Measurements from ENCODE around the gene CCSER1. TPM values are rescaled to one million over a fixed set of nuclear protein-coding genes. Genes with fewer than 3 reads are reported as not detected.

Gene CCSER1
- total RNA-seq, 2 experiments from 2014 or later: not detected

DNA sequence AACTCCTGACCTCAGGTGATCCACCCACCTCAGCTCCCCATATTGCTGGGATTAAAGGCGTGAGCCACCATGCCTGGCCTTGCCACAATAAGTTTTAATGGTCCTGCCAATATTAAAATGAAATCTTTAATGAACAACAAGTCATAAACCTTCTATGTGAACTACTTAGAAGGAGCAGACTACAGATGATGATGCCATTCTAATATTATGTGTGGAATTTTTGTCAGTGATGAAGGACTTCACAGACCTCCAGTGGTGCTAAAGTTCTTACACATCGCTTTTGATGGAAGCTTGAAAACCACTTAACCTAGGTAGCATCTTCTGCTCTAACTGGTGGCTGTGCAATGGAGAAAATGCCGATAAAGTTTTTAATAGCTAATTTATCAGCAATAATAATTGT is 331.4 kb downstream of the CCSER1 start:
- Histone ChIP-seq H3K27ac (ENCODE audit: low read depth, low read length, poor library complexity, severe bottlenecking) (no peak overlapping the region), H3K36me3 (ENCODE audit: insufficient read depth, low read length) (no peaks in the 10 kb centered on the region), H3K4me1 (ENCODE audit: insufficient read depth, low read length, poor library complexity, severe bottlenecking) (no peaks in the 10 kb centered on the region), H3K9me3 (ENCODE audit: low read length) (no peaks in the 10 kb centered on the region), H3K4me3 (ENCODE audit: low read depth, low read length, poor library complexity, severe bottlenecking) (no peak overlapping the region), H2AFZ (ENCODE audit: low read length) (no peak overlapping the region), H3K9me2 (ENCODE audit: insufficient read depth, low read length) (no peaks in the 10 kb centered on the region), H3K79me2 (ENCODE audit: insufficient read depth, low read depth, low read length) (no peaks in the 10 kb centered on the region), H3K4me2 (ENCODE audit: low read length) (no peak overlapping the region), H4K20me1 (ENCODE audit: insufficient read depth, low read length) (no peaks in the 10 kb centered on the region)
- intact Hi-C loops (cut with micrococcal nuclease; ENCODE audit: unreplicated experiment): no loop called here
- POLR2A ChIA-PET: interaction anchor here (1.0 kb wide), 1 partner anchor 25 kb away, joined by 3 read pairs; no protein-coding TSS in a partner anchor
- CTCF ChIA-PET (ENCODE audit: unreplicated experiment): no interaction called here
- no TSS peak for BruUV-seq (replicated peaks)
- no peak for TF ChIP-seq EZH2phosphoT487 (IDR thresholded peaks at IDR 0.05; ENCODE audit: borderline replicate concordance, low read depth, low read length)
- TF ChIP-seq, protein P1, sequence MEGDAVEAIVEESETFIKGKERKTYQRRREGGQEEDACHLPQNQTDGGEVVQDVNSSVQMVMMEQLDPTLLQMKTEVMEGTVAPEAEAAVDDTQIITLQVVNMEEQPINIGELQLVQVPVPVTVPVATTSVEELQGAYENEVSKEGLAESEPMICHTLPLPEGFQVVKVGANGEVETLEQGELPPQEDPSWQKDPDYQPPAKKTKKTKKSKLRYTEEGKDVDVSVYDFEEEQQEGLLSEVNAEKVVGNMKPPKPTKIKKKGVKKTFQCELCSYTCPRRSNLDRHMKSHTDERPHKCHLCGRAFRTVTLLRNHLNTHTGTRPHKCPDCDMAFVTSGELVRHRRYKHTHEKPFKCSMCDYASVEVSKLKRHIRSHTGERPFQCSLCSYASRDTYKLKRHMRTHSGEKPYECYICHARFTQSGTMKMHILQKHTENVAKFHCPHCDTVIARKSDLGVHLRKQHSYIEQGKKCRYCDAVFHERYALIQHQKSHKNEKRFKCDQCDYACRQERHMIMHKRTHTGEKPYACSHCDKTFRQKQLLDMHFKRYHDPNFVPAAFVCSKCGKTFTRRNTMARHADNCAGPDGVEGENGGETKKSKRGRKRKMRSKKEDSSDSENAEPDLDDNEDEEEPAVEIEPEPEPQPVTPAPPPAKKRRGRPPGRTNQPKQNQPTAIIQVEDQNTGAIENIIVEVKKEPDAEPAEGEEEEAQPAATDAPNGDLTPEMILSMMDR (conservative IDR thresholded peaks at IDR 0.05; ENCODE audit: low read length): no peak
- no peak for DNase-seq (ENCODE audit: low spot score)

DNA sequence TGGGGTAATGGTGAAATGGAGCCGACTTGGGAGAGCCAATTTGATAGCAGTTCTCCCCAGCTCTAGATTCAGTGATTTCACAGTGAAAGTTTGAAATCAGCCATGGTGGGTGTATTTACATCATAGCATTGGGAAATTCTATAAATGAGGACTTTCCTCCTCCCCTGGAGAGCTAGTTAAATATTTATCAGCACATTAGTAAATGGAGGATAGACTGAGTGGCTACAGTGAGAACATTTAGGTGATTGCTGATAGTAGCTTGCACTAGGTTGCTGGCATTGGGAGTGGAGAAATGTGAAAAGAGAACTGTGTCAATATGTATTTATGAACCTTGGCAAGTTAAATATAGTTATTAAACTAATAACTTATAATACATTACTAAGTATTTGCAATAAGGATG is 347.3 kb downstream of the CCSER1 start:
- no peaks in the 10 kb centered on the region for H3K4me1 ChIP-seq (ENCODE audit: insufficient read depth, low read length, poor library complexity, severe bottlenecking)
- no peaks in the 10 kb centered on the region for H3K79me2 ChIP-seq (ENCODE audit: insufficient read depth, low read depth, low read length)
- CTCF ChIA-PET (ENCODE audit: unreplicated experiment): no interaction called here
- H3K9me3 ChIP-seq (ENCODE audit: low read length): no peaks in the 10 kb centered on the region
- no TSS peak for BruUV-seq (replicated peaks)
- H3K9me2 ChIP-seq (ENCODE audit: insufficient read depth, low read length): no peaks in the 10 kb centered on the region
- H4K20me1 ChIP-seq (ENCODE audit: insufficient read depth, low read length): no peaks in the 10 kb centered on the region
- H3K27ac ChIP-seq (ENCODE audit: low read depth, low read length, poor library complexity, severe bottlenecking): no peak overlapping the region
- POLR2A ChIA-PET: no interaction called here
- H3K4me2 ChIP-seq (ENCODE audit: low read length): no peak overlapping the region
- no peak for TF ChIP-seq EZH2phosphoT487 (IDR thresholded peaks at IDR 0.05; ENCODE audit: borderline replicate concordance, low read depth, low read length)
- TF ChIP-seq, protein P1 (conservative IDR thresholded peaks at IDR 0.05; ENCODE audit: low read length): no peak
- intact Hi-C loops (cut with micrococcal nuclease; ENCODE audit: unreplicated experiment): no loop called here
- DNase-seq (ENCODE audit: low spot score): no peak
- no peak overlapping the region for H3K4me3 ChIP-seq (ENCODE audit: low read depth, low read length, poor library complexity, severe bottlenecking)
- H3K36me3 ChIP-seq (ENCODE audit: insufficient read depth, low read length): no peaks in the 10 kb centered on the region
- H2AFZ ChIP-seq (ENCODE audit: low read length): no peak overlapping the region

DNA sequence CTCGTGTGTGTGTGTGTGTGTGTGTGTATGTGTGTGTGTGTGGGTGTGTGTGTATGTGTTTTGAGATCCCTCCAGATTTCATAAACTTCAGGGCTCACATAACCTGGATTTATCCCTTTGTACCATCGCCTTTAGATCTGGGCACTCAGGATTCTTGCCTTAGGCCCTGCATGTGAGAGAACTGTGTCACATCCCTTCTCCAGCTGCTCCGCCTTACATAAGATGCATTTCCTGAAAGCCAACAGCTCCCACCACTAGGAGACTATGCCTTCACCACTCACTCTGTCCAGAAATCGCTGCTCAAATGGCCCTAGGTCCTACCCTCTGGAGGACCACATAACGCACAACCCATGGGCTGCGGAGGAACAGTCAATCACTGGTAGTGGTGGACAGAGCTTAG is 348.8 kb downstream of the CCSER1 start:
- no TSS peak for BruUV-seq (replicated peaks)

More for the DNA sequence above, 348.8 kb downstream of the CCSER1 start:
- no peaks in the 10 kb centered on the region for H3K36me3 ChIP-seq (ENCODE audit: insufficient read depth, low read length)
- no peak overlapping the region for H2AFZ ChIP-seq (ENCODE audit: low read length)
- DNase-seq (ENCODE audit: low spot score): no peak
- H3K4me1 ChIP-seq (ENCODE audit: insufficient read depth, low read length, poor library complexity, severe bottlenecking): no peaks in the 10 kb centered on the region
- intact Hi-C loops (cut with micrococcal nuclease; ENCODE audit: unreplicated experiment): no loop called here
- CTCF ChIA-PET (ENCODE audit: unreplicated experiment): no interaction called here
- H3K27ac ChIP-seq (ENCODE audit: low read depth, low read length, poor library complexity, severe bottlenecking): no peak overlapping the region
- no peaks in the 10 kb centered on the region for H3K9me2 ChIP-seq (ENCODE audit: insufficient read depth, low read length)
- H4K20me1 ChIP-seq (ENCODE audit: insufficient read depth, low read length): no peaks in the 10 kb centered on the region
- no peaks in the 10 kb centered on the region for H3K9me3 ChIP-seq (ENCODE audit: low read length)
- no peak overlapping the region for H3K4me2 ChIP-seq (ENCODE audit: low read length)
- no peak for TF ChIP-seq EZH2phosphoT487 (IDR thresholded peaks at IDR 0.05; ENCODE audit: borderline replicate concordance, low read depth, low read length)
- TF ChIP-seq, protein P1 (conservative IDR thresholded peaks at IDR 0.05; ENCODE audit: low read length): no peak
- POLR2A ChIA-PET: no interaction called here
- H3K4me3 ChIP-seq (ENCODE audit: low read depth, low read length, poor library complexity, severe bottlenecking): no peak overlapping the region
- no peaks in the 10 kb centered on the region for H3K79me2 ChIP-seq (ENCODE audit: insufficient read depth, low read depth, low read length)
